Kidney epithelial cell (primary cell): ENCODE data around the gene NOM1. TPM values are rescaled to one million over a fixed set of nuclear protein-coding genes. Genes with fewer than 3 reads are reported as not detected.
A peak's percentile ranks its signal among the peaks of the same experiment; 100 is the strongest.

Experiments
- DNase-seq: peaks from one replicate; pipeline ENCODE4 v3.0.0-alpha.2; 2010; ENCODE audit warnings: low read depth
- H3K27me3 ChIP-seq: 2 replicates; pipeline ENCODE4 v1.6.0; 2011; ENCODE audit warnings: low read length; ENCODE audit not compliant: control insufficient read depth, insufficient read depth
- H3K36me3 ChIP-seq: 2 replicates; pipeline ENCODE4 v1.5.1; 2011; ENCODE audit warnings: low read length; ENCODE audit not compliant: control insufficient read depth, insufficient read depth
- H3K4me3 ChIP-seq: 2 replicates; pipeline ENCODE4 v1.5.1; 2011; ENCODE audit warnings: low read depth, mild to moderate bottlenecking, control low read depth, low read length
- CTCF ChIP-seq: IDR thresholded peaks from 2 replicates; pipeline ENCODE4 v1.5.1; 2011; ENCODE audit warnings: mild to moderate bottlenecking, moderate library complexity, low read length, control low read depth, inconsistent platforms; ENCODE audit not compliant: insufficient read depth, poor library complexity, severe bottlenecking
- total RNA-seq: library from RNA; depleted of rRNA; stranded (reverse); fragments of >200 nt; gene quantifications from 2 replicates; pipeline ENCODE4 v1.2.3, GENCODE V29; 2015

NOM1 gene
- total RNA-seq, 1 donor from 2014 or later = 15.9 TPM

- H3K4me3 ChIP-seq = peak overlapping the region; percentile 58
Observed at GRCh38 chr7:157009778-157010587, 60.5 kb downstream of the NOM1 start.

DNA sequence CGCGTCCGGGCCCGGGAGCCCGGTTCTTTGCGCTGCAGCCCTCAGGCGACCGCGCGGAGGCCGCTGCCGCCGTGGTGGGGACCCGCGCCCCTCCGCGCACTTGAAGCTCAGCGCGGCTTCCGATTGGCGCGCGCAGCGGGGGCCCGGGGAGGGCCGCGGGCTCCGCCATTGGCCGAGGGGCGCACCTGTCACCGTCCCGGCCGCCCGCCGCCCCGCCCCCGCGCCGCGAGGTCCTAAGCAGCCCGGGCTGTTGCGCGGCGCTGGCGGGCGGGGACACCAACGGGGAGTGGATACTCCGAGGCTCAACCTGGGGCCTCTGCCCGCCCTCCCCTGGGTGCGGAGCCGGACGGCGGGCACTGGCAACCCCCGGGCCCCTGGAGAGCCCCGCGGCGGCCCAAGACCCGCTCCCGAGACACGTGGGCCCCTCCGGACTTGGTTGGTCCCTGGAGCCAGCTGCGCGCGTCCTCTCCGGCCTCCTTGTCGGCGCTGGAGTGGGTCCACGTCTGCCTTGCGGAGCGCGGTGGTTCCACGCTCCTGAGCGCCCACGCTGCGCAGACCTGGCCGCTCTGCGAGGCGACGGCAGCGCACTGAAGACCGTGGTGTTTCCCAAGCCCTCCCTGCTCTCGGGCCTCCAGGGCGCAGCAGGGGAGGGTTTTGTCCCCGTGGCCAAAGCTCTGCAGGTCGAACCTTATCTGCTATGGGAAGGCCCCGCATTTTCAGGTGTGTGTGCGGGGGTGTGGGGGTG lies 61.2 kb downstream of the NOM1 start, which contains the start of gene MNX1:
Gene MNX1 (minus strand): TSS at position 76 of the 745 bp plus-strand sequence. CDS start 313 bp downstream, outside the sequence.
- DNase-seq = peak; percentile 10
- Histone ChIP-seq H3K27me3 (peaks cover 94% of the 10 kb centered on the region), H3K36me3 (no peaks in the 10 kb centered on the region), H3K4me3 (peak within 1 kb of the TSS; percentile 58)
- TF ChIP-seq CTCF = no peak

More at GRCh38 chr7:157009778-157010587, 60.5 kb downstream of the NOM1 start:
- Histone ChIP-seq H3K27me3 (peaks cover 93% of the 10 kb centered on the region), H3K36me3 (no peaks in the 10 kb centered on the region)
- no peak for DNase-seq
- no peak for TF ChIP-seq CTCF

- no peak overlapping the region for H3K4me3 ChIP-seq
Observed at GRCh38 chr7:157011333-157012112, 62.0 kb downstream of the NOM1 start.

GRCh38 chr7:157012113-157012547 lies 62.6 kb downstream of the NOM1 start:
- no peak for DNase-seq
- Histone ChIP-seq H3K36me3 (no peaks in the 10 kb centered on the region), H3K27me3 (peaks cover 94% of the 10 kb centered on the region), H3K4me3 (no peak overlapping the region)
- no peak for TF ChIP-seq CTCF

More at GRCh38 chr7:157011333-157012112, 62.0 kb downstream of the NOM1 start:
- TF ChIP-seq CTCF = no peak
- no peak for DNase-seq
- H3K36me3 ChIP-seq = no peaks in the 10 kb centered on the region
- peaks cover 94% of the 10 kb centered on the region for H3K27me3 ChIP-seq

DNA sequence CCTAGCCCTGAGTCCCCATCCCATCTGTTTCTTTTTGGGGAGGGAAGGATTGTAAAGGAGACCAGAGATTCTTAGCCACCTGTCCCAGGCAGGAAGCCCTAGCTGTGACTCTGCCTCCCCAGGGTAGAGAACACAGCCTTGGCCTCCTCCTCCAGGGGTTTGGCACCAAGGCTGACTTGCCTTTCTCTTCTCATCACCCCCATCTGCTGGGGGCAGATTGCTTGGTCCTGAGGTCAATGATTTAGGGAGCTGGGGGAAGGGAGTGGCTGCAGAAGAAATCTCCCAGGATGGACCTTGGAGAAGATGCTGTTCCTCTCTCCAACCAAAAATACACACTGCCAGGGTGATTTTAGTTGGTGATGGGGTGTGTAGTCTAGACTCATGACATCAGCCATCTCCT lies 63.6 kb downstream of the NOM1 start:
- Histone ChIP-seq H3K27me3 (peaks cover 94% of the 10 kb centered on the region), H3K4me3 (no peak overlapping the region), H3K36me3 (no peaks in the 10 kb centered on the region)
- no peak for DNase-seq
- TF ChIP-seq CTCF = no peak
